Measurements from ENCODE around the gene SYNE2.

The SYNE2 gene

GRCh38 chr14:63910583-63911363 lies 58.0 kb downstream of the SYNE2 start:
- H3K4me3 ChIP-seq (ENCODE audit: low read depth, low read length): no peak overlapping the region

DNA sequence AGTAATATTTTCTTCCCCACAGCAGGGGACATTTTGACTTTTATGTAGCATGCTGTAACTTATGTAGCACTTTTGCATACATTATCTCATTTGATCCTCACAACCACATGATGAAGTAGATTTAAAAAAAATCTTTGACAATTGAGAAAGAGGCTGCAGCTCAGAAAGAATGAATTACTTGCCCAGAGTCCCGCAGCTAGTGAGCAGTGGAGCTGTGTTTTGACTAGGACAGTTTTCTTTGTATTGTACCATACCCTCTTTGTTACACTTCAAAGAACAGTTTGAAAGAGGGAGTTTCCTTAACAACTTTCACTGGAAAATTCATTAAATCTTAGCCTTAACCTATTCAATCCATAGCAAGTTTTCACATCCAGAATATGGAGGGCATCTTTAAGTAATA lies 58.6 kb downstream of the SYNE2 start:
- no peak overlapping the region for H3K4me3 ChIP-seq (ENCODE audit: low read depth, low read length)

DNA sequence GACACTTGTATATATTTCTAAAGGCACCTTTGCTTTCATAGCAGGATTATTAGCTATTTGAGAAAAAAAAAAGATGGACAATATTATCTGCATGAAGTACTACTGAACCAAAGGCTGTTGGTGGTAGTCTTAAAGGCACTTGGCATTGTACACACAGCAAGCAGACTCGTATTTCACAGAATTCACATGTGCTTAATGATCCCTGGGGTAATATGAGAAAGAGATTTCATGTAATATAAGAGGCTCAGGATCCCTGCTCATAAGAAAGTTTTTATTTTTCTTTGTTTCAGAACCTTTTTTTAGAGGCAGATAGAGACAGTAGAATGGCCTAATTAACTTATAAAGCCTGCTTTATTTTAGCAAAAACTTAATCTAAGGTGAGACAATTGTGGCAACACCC lies 59.5 kb downstream of the SYNE2 start:
- H3K4me3 ChIP-seq (ENCODE audit: low read depth, low read length): no peak overlapping the region

DNA sequence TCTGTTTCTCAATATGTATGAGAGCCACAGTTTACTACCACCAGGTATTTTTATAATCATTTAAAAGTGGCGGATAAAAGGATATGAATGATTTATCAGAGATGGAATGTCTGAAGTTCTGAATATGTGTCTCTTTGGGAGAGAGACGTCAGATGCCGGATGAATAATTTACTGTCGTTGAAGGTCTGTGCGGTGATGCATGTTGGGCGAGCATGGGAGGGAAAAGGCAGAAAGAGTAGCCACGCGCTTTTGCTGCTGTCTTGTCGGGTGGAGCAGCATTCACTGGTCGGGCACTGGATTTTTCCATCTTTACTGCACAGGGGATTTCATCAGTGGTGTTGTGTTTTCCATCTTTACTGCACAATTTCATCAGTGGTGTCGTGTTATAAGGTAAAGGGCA lies 65.6 kb downstream of the SYNE2 start:
- H3K4me3 ChIP-seq (ENCODE audit: low read depth, low read length): no peak overlapping the region

GRCh38 chr14:63922696-63923421 lies 70.1 kb downstream of the SYNE2 start:
- no peak overlapping the region for H3K4me3 ChIP-seq (ENCODE audit: low read depth, low read length)

- H3K4me3 ChIP-seq (ENCODE audit: low read depth, low read length): no peak overlapping the region
Measured at GRCh38 chr14:63923422-63923752, 70.6 kb downstream of the SYNE2 start.

DNA sequence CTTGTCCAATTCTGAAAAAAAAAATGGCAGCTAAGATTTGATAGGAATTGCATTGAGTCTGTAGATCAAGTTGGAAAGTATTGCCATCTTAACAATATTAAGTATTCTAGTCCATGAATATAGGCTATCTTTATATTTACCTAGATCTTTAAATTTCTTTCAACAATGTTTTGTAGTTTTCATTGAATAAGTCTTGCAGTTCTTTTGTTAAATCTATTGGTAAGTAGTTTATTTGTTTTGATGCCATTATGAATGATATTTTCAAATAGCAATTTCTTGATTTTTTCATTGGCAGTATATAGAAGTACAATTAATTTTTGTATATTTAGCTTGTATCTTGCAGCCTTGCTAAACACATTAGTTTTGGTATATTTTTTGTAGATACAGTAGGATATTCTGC lies 71.6 kb downstream of the SYNE2 start:
- H3K4me3 ChIP-seq (ENCODE audit: low read depth, low read length): no peak overlapping the region

GRCh38 chr14:63926641-63927040 lies 73.8 kb downstream of the SYNE2 start:
- no peak overlapping the region for H3K4me3 ChIP-seq (ENCODE audit: low read depth, low read length)

DNA sequence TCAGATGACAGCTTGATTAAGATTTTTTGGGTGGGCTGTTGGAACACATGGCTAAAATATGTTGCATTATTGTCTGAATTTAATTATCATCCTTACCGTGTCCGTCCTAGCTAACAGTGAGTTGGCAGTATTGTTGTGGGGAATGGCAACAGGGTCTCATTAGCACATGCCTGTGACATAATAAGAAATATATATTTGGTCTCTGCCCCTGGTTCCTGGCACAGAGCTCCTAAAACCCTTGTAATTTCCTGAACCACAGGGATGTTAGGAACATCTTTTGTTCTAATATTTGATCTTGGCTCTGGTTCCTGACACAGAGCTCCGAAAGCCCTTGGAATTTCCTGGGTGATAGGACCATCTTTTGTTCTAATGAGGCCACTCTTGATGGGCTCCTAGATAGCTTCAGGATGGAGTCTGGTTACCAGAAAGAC lies 76.0 kb downstream of the SYNE2 start:
- H3K4me3 ChIP-seq (ENCODE audit: low read depth, low read length): no peak overlapping the region

- H3K4me3 ChIP-seq (ENCODE audit: low read depth, low read length): no peak overlapping the region
Measured at GRCh38 chr14:63933110-63933509, 80.3 kb downstream of the SYNE2 start.

- H3K4me3 ChIP-seq (ENCODE audit: low read depth, low read length): no peak overlapping the region
Measured at GRCh38 chr14:63933711-63934110, 80.9 kb downstream of the SYNE2 start.

- H3K4me3 ChIP-seq (ENCODE audit: low read depth, low read length): no peak overlapping the region
Measured at GRCh38 chr14:63938198-63939005, 85.6 kb downstream of the SYNE2 start.

DNA sequence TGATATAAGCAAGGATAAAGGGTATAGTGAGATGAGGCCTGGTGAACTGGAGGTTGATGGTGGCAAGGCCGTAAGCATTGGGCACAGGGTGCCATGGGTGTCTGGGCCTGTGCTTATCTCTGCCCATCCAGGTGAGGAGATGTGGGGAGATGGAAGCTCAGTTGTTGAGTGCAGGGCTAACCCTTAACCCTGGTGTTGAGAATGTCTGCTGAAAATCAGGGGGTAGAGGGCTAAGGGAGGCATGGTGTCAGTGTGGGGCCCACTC lies 86.1 kb downstream of the SYNE2 start:
- H3K4me3 ChIP-seq (ENCODE audit: low read depth, low read length): no peak overlapping the region

DNA sequence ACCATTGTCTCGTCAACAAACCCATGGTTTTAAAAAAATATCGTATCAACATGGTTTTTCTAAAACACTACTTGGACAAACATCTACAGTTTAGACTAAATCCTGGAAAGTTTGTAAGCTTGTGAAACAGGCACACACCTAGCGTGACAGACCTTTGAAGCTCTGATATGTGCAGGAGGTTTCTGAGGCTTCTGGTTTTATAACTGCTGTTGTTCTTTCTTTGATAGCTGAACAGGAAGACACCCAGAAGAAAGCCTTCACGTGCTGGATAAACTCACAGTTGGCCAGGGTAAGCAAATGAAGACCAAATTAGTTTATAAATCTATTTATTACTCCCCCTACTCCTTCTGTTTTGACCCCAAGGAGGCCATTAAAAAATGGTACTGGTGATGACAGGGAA lies 87.6 kb downstream of the SYNE2 start:
- H3K4me3 ChIP-seq (ENCODE audit: low read depth, low read length): no peak overlapping the region

DNA sequence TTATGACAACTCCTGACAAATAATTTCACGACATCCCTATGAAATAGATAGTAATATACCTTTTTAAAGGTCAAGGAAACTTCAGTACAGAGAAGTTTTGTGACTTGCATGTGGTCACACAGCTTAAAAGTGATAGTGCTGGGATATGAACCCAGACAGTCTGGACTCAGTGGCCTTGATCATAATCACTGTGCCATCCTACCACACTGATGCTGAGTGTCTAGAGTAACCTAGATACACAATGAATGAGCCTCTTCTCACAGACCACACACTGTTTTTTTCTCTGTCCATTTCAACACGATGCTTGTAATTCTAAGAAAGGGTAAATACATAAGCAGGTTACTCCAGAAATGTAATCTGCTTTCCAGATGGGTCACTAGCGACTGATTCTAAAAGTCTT lies 88.2 kb downstream of the SYNE2 start:
- H3K4me3 ChIP-seq (ENCODE audit: low read depth, low read length): no peak overlapping the region

DNA sequence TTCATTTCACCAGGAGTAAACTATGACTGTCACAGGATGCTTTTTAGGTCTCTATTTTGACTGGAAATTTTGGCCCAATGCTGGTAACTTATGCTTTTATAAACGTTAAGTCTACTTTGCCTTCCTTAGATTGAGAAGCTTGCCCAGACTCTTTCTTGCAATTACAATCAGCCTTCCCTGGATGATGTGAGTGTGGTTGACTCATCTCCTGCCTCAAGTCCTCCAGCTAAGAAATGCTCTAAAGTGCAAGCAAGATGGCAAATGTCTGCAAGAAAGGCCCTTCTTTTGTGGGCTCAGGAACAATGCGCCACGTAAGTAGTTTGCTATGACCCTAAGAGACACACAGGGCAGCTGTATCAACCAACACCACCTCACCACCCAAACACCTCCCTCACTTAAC lies 96.9 kb downstream of the SYNE2 start:
- H3K4me3 ChIP-seq (ENCODE audit: low read depth, low read length): no peak overlapping the region

GRCh38 chr14:63951021-63951420 lies 98.2 kb downstream of the SYNE2 start:
- no peak overlapping the region for H3K4me3 ChIP-seq (ENCODE audit: low read depth, low read length)

DNA sequence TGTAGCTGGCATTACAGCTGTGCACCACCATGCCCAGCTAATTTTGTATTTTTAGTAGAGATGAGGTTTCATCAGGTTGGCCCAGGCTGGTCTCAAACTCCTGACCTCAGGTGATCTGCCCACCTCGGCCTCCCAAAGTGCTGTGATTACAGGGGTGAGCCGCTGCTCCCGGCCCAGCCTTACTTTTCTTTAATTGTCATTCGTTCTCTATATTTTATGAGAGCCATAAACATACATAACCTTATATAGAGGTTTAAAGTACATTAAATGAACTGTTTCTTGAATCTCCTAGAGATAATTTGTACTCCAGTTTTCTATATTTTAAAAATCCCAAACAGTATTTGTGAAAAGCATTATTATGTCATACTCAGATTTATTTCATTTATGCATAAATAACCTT lies 98.6 kb downstream of the SYNE2 start:
- no peak overlapping the region for H3K4me3 ChIP-seq (ENCODE audit: low read depth, low read length)

DNA sequence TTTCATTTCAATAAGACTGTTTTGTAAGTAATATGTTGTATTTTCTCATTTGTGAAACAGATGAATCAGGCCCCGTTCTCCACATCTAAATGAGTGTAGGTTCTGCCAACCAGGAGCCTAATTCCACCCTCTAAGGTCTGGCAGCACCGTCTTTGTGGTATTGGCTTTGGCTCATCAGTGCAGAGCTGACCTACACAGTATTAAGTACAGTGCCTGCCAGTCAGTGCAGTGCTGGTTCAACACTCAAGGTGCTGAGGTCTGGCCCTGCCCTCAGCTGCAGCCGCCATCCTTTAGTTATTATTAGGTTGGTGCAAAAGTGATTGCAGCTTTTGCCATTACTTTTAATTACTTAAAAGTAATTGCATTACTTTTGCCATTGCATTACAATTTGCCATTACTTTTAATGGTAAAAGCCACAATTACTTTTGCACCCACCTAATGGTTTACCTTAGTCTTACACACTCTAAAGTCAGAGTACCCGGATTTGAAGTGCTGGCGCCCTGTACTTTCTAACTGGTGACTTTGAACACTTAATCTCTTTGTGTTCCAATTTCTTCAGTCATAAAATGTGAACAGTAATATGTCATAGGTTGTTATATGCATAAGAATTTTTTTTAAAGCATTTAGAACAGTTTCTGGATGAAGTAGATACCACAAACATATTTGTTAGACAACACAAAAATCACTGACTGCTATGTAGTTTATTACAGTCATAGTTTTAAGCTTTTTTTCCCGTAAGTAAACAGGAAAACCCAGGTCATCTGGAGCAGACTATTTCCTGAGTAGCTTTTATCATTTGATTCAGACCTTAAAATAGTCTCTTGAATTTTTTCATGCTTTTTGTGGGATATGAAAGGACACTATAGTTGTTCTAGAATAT lies 99.5 kb downstream of the SYNE2 start:
- H3K4me3 ChIP-seq (ENCODE audit: low read depth, low read length): no peak overlapping the region

DNA sequence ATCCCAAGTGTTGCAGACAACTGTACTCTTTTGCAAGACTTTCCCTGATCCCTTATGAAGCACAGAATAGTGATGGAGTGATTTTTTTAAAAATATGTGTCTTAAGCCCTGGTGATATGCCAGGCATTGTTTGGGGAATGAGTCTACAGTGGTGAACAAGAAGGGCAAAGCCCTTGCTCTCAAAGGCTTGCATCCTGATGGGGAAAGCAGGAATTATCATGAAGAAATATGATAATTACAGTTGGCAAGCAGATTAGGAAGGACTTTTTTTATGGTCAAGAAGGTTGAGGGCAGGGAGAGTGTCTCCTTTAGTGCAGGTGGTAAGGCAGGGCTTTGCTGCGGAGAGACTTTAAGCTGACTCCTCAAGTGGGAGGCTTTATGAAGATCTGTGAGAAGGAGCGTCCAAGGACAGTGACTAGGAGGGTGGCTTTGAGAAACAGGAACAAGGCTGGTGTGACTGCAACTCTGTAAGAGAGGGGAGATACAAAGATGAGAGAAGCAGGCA lies 100.2 kb downstream of the SYNE2 start:
- H3K4me3 ChIP-seq (ENCODE audit: low read depth, low read length): no peak overlapping the region

GRCh38 chr14:63956326-63956725 lies 103.5 kb downstream of the SYNE2 start:
- H3K4me3 ChIP-seq (ENCODE audit: low read depth, low read length): no peak overlapping the region

All from iPS-11a (cell line).